Non-pigmented ciliary epithelial cell (primary cell): ENCODE data around the gene UBA1.
A peak's percentile ranks its signal among the peaks of the same experiment; 100 is the strongest.

ENCODE experiments used
- DNase-seq: peaks from one replicate; pipeline ENCODE4 v3.0.0-alpha.2; 2010; ENCODE audit warnings: low read depth

The UBA1 gene

GRCh38 chrX:47212381-47213293 is 19.0 kb downstream of the UBA1 start:
- DNase-seq, result no peak

- DNase-seq, result no peak
Measured at GRCh38 chrX:47214435-47215077, 20.9 kb downstream of the UBA1 start.

DNA sequence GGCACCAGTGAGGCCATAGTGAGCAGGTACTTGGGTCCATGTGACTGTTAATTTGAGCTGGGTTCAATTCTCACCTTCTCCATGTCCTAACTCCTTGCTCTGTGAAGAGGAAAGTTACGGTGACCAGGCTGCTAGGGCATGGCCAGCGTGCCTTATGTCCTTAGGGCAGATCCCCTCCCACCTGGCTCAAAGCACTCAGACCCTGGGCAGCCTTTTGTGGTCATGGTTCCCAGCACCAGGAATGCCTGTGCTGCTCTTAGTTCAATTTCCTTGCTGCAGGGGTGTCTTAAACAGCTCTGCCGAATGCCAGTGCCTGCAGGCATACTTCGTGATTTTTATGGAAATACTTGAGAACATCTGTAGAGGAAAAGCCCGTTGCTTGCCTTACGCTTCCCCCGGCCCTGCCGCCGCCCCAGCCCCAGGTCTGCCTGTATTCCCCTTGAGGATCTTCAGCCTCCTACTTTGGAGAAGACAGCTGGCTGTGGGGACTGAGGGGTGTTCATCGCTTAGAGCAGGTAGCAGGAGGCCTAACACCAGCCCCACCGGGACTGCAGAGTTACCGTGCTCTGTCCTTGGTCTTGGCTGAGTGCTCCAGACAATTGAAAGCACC is 21.8 kb downstream of the UBA1 start:
- no peak for DNase-seq

DNA sequence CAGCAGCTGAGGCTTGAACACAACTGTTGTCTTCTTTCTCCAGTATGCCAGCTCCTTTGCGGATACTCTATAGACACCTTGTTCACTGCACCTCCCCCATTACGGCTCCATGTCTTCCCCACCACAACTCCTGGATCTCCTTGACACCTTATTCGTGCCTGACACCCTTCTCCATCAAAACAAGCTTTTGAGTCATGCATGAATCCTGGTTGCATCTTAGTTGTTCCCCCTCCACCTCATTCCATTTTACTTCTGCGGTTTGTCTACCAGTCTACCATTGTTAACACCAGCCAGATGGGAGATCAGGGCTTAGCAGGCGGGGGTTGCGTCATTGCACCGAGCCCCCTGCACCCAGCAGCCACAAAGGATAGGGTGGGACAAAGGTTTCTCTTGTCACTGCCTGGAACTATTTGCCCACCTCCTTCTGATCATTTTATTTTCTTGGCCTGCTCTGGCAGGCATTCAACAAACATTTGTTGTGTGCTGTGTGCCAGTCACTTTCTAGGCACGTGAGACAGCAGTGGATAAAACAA is 22.8 kb downstream of the UBA1 start:
- no peak for DNase-seq

- DNase-seq, result no peak
Measured at GRCh38 chrX:47217121-47217851, 23.7 kb downstream of the UBA1 start.

DNA sequence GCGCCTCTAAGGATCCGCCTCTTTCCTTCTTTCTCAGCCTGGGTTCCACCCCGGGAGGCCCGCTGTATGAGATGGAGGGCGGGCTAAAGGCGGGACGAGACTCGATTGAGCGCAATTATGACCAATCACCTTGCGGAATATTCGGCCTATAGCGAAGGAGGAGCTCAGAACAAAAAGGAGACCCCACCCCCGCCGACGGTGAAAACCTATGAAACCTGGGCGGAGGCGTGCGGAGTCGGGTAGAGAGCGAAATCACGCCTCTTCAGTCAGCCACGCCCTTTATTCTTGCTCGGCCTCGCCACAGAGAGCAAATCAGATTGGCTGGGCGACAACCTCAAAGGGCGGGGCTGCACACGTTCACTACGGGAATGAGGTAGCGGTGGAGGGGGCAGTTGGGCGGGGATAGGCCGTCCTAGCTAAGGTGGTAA is 24.2 kb downstream of the UBA1 start:
- peak; percentile 91 for DNase-seq

- no peak for DNase-seq
Measured at GRCh38 chrX:47218280-47218919, 24.8 kb downstream of the UBA1 start, which contains the start of gene CDK16. Gene CDK16 (plus strand): TSS chrX:47218681. CDS start chrX:47223558, 4,877 bp downstream.

GRCh38 chrX:47218920-47219815 is 25.5 kb downstream of the UBA1 start:
- DNase-seq, result no peak

DNA sequence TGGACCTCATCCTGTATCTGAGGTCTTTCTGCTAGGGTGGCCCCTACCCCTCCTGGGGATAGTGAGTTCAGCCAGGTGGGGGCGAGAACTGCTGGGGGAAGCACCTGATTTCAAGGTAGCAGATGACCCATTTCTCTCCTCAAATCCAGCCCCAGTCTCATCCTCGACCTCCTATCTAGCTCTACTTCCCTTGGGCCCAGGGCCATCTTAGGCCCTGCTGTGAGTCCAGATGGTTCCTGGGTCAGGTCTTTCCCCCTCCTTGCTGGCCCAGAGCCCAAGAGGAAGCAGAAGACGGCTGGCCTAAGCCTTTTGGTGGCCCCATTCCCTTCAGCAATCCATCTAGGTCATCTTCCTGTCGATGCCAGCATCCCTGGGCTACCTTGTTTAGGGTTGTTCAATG is 28.1 kb downstream of the UBA1 start:
- no peak for DNase-seq

DNA sequence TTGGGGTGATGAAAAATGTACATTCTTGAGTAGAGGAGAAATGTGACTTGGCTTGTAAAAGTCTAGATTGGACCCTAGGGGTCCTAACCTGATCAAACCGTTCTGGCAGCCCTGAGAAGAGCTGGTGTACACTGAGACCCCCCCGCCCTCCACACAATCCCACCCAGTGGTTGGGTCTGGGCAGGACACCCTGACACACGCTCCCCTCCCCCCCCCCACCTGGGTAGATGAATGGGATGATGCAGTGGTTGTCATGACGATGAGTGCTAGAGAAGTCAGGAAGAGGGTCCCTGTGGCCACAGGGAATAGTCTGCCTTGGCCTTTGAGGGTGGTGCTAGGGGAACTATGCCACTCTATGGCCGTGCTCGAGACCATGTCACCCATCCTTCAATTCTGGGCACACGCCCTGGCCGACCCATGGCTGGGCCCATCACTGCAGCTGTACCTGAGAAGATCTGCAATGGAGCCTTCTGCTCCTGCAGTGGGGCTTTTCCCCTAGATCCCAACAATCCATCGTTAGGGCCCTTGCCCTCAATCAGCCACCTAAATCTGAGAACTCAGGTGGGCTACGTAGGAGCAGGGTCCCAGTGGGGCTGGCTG is 29.2 kb downstream of the UBA1 start:
- no peak for DNase-seq

DNA sequence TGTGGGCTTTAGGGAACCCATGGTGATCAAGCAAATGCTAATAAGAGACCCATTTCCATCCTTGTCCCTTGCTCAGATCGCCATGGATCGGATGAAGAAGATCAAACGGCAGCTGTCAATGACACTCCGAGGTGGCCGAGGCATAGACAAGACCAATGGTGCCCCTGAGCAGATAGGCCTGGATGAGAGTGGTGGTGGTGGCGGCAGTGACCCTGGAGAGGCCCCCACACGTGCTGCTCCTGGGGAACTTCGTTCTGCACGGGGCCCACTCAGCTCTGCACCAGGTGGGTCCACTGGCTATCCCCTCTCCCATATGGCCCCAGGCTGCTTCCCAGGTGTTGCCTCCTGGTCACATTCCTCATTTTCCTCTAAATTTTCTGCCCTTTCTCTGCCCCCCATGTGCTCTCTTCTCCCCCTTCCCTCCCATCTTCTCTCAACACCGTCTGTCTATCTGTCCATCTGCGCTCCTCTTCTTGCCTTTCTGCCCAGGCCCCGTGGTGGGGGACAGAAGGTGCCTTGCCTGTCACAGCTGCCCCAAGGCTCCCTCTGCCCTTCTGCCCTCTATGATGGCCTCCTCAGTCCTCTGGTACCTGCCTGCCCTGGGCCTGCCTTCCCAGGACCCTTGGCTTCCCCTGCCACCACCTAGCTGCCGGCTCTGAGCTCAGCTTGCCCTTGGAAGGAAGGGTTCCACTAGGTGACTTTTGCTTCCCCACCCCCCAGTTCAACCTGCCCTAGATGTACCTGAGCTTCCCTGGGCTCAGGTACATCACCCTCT is 30.0 kb downstream of the UBA1 start:
- DNase-seq, result no peak

DNA sequence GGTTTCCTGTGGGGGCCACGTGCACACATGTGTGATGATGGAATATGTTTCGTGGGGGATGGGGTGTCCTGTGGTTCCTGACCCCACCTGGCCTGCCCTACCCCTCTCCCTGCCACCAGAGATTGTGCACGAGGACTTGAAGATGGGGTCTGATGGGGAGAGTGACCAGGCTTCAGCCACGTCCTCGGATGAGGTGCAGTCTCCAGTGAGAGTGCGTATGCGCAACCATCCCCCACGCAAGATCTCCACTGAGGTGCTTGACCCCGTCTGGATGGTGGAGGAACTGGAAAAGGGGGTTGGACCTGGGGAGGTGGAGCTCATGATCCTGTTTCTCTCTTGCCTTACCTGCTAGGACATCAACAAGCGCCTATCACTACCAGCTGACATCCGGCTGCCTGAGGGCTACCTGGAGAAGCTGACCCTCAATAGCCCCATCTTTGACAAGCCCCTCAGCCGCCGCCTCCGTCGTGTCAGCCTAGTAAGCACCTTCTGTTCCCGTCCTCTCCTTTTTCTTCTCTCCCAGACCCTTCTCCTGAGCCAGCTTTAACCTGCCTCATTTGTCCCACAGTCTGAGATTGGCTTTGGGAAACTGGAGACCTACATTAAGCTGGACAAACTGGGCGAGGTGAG is 30.8 kb downstream of the UBA1 start:
- DNase-seq, result no peak

DNA sequence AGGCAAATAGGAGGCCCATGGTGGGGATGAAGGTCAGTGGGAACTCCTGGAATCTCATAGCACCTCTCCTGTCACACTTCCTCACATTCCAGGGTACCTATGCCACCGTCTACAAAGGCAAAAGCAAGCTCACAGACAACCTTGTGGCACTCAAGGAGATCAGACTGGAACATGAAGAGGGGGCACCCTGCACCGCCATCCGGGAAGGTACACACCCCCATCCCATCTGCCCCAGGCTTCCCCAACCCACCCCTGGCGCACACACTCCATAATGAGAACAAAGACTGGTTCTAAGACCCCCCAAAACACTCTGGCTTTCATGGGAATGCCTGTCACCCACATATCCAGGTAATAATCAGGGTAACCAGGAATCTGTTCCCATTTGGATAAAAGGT is 31.3 kb downstream of the UBA1 start:
- DNase-seq, result no peak

- DNase-seq, result no peak
Measured at GRCh38 chrX:47226071-47226470, 32.4 kb downstream of the UBA1 start.

DNA sequence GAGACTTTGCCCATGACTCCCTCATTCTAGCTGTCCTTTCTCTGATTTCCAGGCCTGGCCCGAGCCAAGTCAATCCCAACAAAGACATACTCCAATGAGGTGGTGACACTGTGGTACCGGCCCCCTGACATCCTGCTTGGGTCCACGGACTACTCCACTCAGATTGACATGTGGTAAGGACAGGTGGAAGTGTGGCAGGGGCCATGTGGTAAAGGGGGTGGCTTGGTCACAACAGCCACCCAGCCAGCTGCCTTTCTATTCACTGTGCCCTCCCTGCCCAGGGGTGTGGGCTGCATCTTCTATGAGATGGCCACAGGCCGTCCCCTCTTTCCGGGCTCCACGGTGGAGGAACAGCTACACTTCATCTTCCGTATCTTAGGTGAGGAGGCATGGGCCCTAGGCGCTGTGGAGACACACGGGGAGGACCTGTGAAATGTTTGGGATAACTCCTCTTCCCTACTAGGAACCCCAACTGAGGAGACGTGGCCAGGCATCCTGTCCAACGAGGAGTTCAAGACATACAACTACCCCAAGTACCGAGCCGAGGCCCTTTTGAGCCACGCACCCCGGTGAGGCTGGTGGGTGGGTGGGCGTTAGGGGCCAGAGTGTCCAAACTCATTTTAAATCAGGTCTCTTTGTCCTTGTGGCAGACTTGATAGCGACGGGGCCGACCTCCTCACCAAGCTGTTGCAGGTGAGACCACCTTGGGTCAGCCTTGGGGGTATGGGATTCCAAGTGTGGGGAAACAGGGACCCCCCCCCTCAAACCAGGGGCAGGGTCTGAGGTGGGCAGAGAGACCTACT is 33.1 kb downstream of the UBA1 start:
- DNase-seq, result no peak

DNA sequence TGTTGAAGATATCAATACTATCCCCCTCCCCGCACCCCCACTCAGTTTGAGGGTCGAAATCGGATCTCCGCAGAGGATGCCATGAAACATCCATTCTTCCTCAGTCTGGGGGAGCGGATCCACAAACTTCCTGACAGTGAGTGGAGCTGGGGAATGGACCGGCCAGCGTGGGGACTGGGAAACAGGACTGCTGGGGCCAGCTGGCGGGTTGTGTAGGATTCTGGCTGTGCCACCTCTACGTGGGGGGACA is 33.6 kb downstream of the UBA1 start:
- DNase-seq, result no peak

DNA sequence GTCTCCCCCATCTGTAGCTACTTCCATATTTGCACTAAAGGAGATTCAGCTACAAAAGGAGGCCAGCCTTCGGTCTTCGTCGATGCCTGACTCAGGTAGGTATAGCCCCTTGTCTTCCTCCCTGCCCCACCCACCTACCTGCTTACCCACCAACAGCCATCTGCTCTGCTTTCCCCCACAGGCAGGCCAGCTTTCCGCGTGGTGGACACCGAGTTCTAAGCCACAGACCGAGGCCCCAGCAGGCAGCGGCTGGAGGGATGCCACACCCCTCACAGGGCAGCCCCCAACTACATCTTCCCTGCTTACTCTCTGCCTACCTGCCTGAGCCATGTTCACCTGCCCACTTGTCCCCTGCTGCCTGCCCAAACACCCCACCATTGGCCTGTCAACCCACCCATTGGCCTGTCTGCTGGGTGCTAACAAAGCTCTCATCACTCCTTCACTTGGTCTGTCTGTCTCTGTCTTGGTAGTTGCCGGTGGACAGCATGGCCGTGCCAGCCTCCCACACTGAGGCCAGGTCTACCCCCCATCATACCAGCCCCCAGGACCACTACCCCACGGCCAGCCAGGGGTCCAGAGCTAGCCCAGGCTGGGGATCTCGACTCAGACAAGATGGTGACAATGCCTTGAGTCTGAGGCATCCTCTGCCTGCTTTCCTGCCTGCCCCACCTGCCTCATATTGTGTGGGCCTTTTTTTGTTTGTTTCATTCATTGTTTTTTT is 35.1 kb downstream of the UBA1 start:
- no peak for DNase-seq

DNA sequence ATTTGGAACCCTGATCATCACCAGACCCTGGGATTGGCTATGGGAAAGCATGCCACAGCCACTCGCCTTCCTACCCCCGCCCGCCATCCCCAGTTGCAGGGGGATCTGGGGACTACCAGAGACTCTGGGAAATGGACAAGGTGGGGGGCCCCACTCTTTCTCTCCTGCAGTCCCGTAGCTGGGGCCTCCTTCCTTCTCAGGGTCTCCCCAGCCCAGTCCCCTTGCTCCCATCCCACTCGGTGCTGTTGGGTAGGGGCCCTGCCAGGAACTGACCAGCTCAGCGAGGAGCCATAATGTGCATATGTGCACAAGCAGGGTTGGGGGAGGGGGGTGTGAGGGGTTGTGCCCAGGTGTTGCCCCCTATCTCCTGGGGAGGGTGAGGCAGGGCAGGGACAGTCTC is 35.8 kb downstream of the UBA1 start:
- no peak for DNase-seq
